K562 (cell line): Measurements from ENCODE around the gene GDF11. TPM values are rescaled to one million over a fixed set of nuclear protein-coding genes. Genes with fewer than 3 reads are reported as not detected.
A peak's percentile ranks its signal among the peaks of the same experiment; 100 is the strongest.

Source experiments
- BDP1 ChIP-seq: IDR thresholded peaks from 3 replicates; pipeline ENCODE4 v1.6.1; 2011; ENCODE audit not compliant: insufficient read length, insufficient read depth
- BRCA1 ChIP-seq, 2 experiments: fragments of 450-650 bp in 1 of 2; sonication (generic) in 1 of 2; formaldehyde crosslinking in 1 of 2; IDR thresholded peaks; 2 replicates each; pipeline versions ENCODE4 v1.5.0 to v1.6.1; 2017 to 2020; ENCODE audit warnings: mild to moderate bottlenecking in 1 of 2, missing genetic modification reagents in 1 of 2
- CHD1 ChIP-seq: fragments of 200-600 bp; sonication (generic); IDR thresholded peaks from one replicate; pipeline ENCODE4 v1.6.1; 2012; ENCODE audit warnings: mild to moderate bottlenecking, moderate library complexity, low read length, inconsistent platforms
- EWSR1 ChIP-seq: fragments of 450-650 bp; IDR thresholded peaks from 2 replicates; pipeline ENCODE4 v1.6.1; 2018; ENCODE audit warnings: borderline replicate concordance, mild to moderate bottlenecking, low read depth, moderate library complexity; ENCODE audit not compliant: partially characterized antibody
- ILK ChIP-seq: fragments of 450-650 bp; IDR thresholded peaks from 2 replicates; pipeline ENCODE4 v1.6.1; 2016; ENCODE audit warnings: missing genetic modification characterization, low read depth, mild to moderate bottlenecking, missing compliant biosample characterization, moderate library complexity, borderline replicate concordance
- KDM4B ChIP-seq, 2 experiments: fragments of 450-650 bp in 1 of 2; sonication (generic) in 1 of 2; IDR thresholded peaks; 2 replicates each; pipeline ENCODE4 v1.6.1; 2016 to 2017; ENCODE audit warnings: borderline replicate concordance in 2 of 2, antibody characterized with exemption in 1 of 2, low read depth in 1 of 2, mild to moderate bottlenecking in 1 of 2
- MEF2D ChIP-seq: conservative IDR thresholded peaks from 2 replicates; pipeline ENCODE4 v1.6.1; 2016; ENCODE audit warnings: low read depth, missing genetic modification characterization, missing compliant biosample characterization
- SMAD2 ChIP-seq: fragments of 150-350 bp; IDR thresholded peaks from 2 replicates; pipeline ENCODE4 v1.6.1; 2014; ENCODE audit warnings: low read depth, mild to moderate bottlenecking, low read length
- TBP ChIP-seq: optimal IDR thresholded peaks from 2 replicates; pipeline ENCODE3; 2011; ENCODE audit warnings: low read depth, low read length, improper control_type of control experiment
- TCF7L2 ChIP-seq: fragments of 150-350 bp; IDR thresholded peaks from 2 replicates; pipeline ENCODE4 v1.6.1; 2016; ENCODE audit warnings: low read depth, mild to moderate bottlenecking, low read length, moderate library complexity
- TCFL5 ChIP-seq: fragments of 250-450 bp; sonication (Bioruptor Pico); conservative IDR thresholded peaks from 2 replicates; pipeline ENCODE4 v1.6.1; 2021; ENCODE audit warnings: mild to moderate bottlenecking, moderate library complexity, matching md5 sums
- YBX1 ChIP-seq: fragments of 450-650 bp; IDR thresholded peaks from 2 replicates; pipeline ENCODE4 v1.7.1; 2016; ENCODE audit warnings: mild to moderate bottlenecking
- ZFP1 ChIP-seq: fragments of 450-650 bp; formaldehyde crosslinking; IDR thresholded peaks from 2 replicates; pipeline ENCODE4 v1.4.0; 2020; ENCODE audit warnings: mild to moderate bottlenecking, mixed read lengths
- ZNF174 ChIP-seq: fragments of 250-450 bp; sonication (Bioruptor Pico); IDR thresholded peaks from 2 replicates; pipeline ENCODE4 v1.4.0; 2020; ENCODE audit warnings: mild to moderate bottlenecking
- ZNF282 ChIP-seq: sonication (generic); formaldehyde crosslinking; IDR thresholded peaks from 2 replicates; pipeline ENCODE4 v1.8.1; 2023; ENCODE audit warnings: missing genetic modification reagents
- ZNF707 ChIP-seq: fragments of 250-450 bp; sonication (Bioruptor Pico); conservative IDR thresholded peaks from 2 replicates; pipeline ENCODE4 v1.8.0; 2022; ENCODE audit warnings: inconsistent platforms, mild to moderate bottlenecking, moderate library complexity
- ZNF764 ChIP-seq: fragments of 250-450 bp; sonication (Bioruptor Pico); IDR thresholded peaks from 2 replicates; pipeline ENCODE4 v1.4.0; 2020; ENCODE audit warnings: low read depth, mild to moderate bottlenecking, moderate library complexity
- ZNF766 ChIP-seq: fragments of 200-800 bp; sonication (Bioruptor generic); conservative IDR thresholded peaks from 2 replicates; pipeline ENCODE4 v1.6.1; 2016; ENCODE audit warnings: missing genetic modification characterization, missing compliant biosample characterization
- polyA plus RNA-seq, 8 experiments: library from polyadenylated mRNA; depleted of rRNA in 4 of 8; stranded (reverse) in 5 of 8; unstranded in 3 of 8; fragments of >200 nt; fragmentation: Nextera tagmentation in 2 of 8; fragmentation: Illumina TruSeq in 1 of 8; extraction: Ambion mirVana in 2 of 8; extraction: Trizol in 1 of 8; gene quantifications; 2 replicates each; pipeline versions ENCODE4 v1.2.1 to v1.2.3, GENCODE V29; 2011 to 2014; ENCODE audit warnings: inconsistent platforms in 1 of 8, missing spikeins in 1 of 8
- total RNA-seq, 7 experiments: library from RNA; depleted of rRNA in 6 of 7; stranded (reverse); fragments of >200 nt in 6 of 7; fragmentation: Illumina TruSeq in 2 of 7; extraction: Trizol in 2 of 7; gene quantifications; 2 replicates each; pipeline versions ENCODE4 v1.2.1 to v1.2.3, GENCODE V29; 2011 to 2021; ENCODE audit warnings: low replicate concordance in 1 of 7
- TF ChIP-seq, protein P1 (sequence below): sonication (generic); formaldehyde crosslinking; IDR thresholded peaks from 2 replicates; pipeline ENCODE4 v1.4.0; 2020; ENCODE audit warnings: mild to moderate bottlenecking, missing genetic modification reagents
- TF ChIP-seq, protein P2 (sequence below): IDR thresholded peaks from 2 replicates; pipeline ENCODE4 v1.6.1; 2011; ENCODE audit not compliant: insufficient read length; ENCODE audit errors: extremely low read depth
- TF ChIP-seq, protein P3 (sequence below), 2 experiments: IDR thresholded peaks; 2 replicates each; pipeline ENCODE4 v1.6.1; 2011; ENCODE audit warnings: borderline replicate concordance in 1 of 2, control low read depth in 1 of 2, low read depth in 1 of 2, low read length in 1 of 2, mild to moderate bottlenecking in 1 of 2, mixed read lengths in 1 of 2, moderate library complexity in 1 of 2; ENCODE audit not compliant: insufficient read depth in 1 of 2, insufficient read length in 1 of 2, poor library complexity in 1 of 2, severe bottlenecking in 1 of 2; ENCODE audit errors: extremely low read depth in 1 of 2
- TF ChIP-seq, protein P4 (sequence below): fragments of 450-650 bp; IDR thresholded peaks from 2 replicates; pipeline ENCODE4 v1.6.1; 2016; ENCODE audit warnings: low read depth, mild to moderate bottlenecking, moderate library complexity

GDF11 gene
- total and polyA plus RNA-seq, 9 of the 15 experiments (the other 6 are each of a cell fraction or from before 2014, with no cell fraction given), result 1.4 to 15.7 (median 4.8) TPM

DNA sequence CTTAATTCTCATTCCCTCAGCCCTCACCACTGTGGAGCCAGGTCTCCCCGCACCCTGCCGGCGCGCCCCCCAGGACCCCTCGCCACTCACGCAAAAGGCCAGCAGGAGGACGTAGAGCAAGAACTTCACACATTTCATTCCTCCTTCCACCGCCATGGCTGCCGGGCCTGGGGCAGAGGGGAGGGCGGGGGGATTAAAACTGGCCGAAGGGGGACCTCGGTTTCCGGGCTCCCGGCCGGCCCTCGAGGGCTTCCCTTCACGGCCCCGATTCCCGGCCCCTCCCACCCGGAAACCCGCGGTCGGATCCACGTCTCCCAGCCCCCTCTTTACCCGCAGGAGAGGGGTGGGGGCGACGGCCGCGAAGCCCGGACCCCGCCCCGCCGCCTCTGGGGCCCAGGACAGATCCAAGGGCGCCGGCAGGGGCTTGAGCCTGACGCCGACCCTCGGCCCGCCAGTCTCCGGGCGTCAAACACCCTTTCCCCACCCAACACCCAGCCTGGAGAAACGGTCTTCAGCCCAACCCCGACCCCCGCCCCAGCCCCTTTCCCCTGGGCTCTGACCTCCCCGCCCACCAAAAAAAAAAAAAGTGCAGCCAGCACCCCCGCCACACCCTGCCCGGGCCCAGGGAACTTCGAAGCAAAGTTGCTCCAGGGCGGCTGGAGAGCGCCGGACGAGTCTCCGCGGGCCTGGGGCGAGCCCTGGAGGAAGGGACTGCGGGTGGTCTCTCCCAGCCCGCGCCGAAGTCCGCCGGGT, 14.6 kb upstream of the GDF11 start (continued):
- TF ChIP-seq, protein P1, sequence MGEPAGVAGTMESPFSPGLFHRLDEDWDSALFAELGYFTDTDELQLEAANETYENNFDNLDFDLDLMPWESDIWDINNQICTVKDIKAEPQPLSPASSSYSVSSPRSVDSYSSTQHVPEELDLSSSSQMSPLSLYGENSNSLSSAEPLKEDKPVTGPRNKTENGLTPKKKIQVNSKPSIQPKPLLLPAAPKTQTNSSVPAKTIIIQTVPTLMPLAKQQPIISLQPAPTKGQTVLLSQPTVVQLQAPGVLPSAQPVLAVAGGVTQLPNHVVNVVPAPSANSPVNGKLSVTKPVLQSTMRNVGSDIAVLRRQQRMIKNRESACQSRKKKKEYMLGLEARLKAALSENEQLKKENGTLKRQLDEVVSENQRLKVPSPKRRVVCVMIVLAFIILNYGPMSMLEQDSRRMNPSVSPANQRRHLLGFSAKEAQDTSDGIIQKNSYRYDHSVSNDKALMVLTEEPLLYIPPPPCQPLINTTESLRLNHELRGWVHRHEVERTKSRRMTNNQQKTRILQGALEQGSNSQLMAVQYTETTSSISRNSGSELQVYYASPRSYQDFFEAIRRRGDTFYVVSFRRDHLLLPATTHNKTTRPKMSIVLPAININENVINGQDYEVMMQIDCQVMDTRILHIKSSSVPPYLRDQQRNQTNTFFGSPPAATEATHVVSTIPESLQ (CRISPR knock-in tag), result no peak
- no peak for TF ChIP-seq MEF2D (tag)
- TF ChIP-seq, protein P2, sequence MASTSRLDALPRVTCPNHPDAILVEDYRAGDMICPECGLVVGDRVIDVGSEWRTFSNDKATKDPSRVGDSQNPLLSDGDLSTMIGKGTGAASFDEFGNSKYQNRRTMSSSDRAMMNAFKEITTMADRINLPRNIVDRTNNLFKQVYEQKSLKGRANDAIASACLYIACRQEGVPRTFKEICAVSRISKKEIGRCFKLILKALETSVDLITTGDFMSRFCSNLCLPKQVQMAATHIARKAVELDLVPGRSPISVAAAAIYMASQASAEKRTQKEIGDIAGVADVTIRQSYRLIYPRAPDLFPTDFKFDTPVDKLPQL, result no peak
- peak; percentile 35 for TF ChIP-seq CHD1
- TF ChIP-seq EWSR1, result no peak
- no peak for TF ChIP-seq ILK (tag)
- TF ChIP-seq BDP1, result no peak
- TF ChIP-seq ZNF766, result no peak
- TF ChIP-seq KDM4B (IDR thresholded peaks at IDR 0.05; ENCODE audit: borderline replicate concordance in 2 of 2, low read depth in 1 of 2), result no peak
- TF ChIP-seq, protein P3, sequence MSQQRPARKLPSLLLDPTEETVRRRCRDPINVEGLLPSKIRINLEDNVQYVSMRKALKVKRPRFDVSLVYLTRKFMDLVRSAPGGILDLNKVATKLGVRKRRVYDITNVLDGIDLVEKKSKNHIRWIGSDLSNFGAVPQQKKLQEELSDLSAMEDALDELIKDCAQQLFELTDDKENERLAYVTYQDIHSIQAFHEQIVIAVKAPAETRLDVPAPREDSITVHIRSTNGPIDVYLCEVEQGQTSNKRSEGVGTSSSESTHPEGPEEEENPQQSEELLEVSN (IDR thresholded peaks at IDR 0.05; ENCODE audit: borderline replicate concordance in 1 of 2, extremely low read depth in 1 of 2, insufficient read depth in 1 of 2, insufficient read length in 1 of 2, low read depth in 1 of 2, low read length in 1 of 2, poor library complexity in 1 of 2, severe bottlenecking in 1 of 2), result peak in 1 of 2 experiments; percentile 25
- no peak for TF ChIP-seq YBX1
- TF ChIP-seq BRCA1 (IDR thresholded peaks at IDR 0.05), result no peak
- TF ChIP-seq BRCA1 (CRISPR knock-in tag; IDR thresholded peaks at IDR 0.05), result no peak
- TF ChIP-seq, protein P4, sequence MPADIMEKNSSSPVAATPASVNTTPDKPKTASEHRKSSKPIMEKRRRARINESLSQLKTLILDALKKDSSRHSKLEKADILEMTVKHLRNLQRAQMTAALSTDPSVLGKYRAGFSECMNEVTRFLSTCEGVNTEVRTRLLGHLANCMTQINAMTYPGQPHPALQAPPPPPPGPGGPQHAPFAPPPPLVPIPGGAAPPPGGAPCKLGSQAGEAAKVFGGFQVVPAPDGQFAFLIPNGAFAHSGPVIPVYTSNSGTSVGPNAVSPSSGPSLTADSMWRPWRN, result no peak
- TF ChIP-seq TCFL5, result no peak
- no peak for TF ChIP-seq ZNF764 (CRISPR knock-in tag)
- TF ChIP-seq ZNF282 (CRISPR knock-in tag), result no peak
- TF ChIP-seq ZNF174 (CRISPR knock-in tag), result no peak
- TF ChIP-seq TBP, result no peak
- TF ChIP-seq SMAD2, result no peak
- no peak for TF ChIP-seq ZNF707 (CRISPR knock-in tag)
- no peak for TF ChIP-seq TCF7L2
- TF ChIP-seq ZFP1 (CRISPR knock-in tag), result no peak
